ENCODE data around the gene ILKAP. TPM values are rescaled to one million over a fixed set of nuclear protein-coding genes. Genes with fewer than 3 reads are reported as not detected.
A peak's percentile ranks its signal among the peaks of the same experiment; 100 is the strongest.

Gene ILKAP
- polyA plus RNA-seq, 3 donors, result 23.2 to 44.2 (median 29.3) TPM

DNA sequence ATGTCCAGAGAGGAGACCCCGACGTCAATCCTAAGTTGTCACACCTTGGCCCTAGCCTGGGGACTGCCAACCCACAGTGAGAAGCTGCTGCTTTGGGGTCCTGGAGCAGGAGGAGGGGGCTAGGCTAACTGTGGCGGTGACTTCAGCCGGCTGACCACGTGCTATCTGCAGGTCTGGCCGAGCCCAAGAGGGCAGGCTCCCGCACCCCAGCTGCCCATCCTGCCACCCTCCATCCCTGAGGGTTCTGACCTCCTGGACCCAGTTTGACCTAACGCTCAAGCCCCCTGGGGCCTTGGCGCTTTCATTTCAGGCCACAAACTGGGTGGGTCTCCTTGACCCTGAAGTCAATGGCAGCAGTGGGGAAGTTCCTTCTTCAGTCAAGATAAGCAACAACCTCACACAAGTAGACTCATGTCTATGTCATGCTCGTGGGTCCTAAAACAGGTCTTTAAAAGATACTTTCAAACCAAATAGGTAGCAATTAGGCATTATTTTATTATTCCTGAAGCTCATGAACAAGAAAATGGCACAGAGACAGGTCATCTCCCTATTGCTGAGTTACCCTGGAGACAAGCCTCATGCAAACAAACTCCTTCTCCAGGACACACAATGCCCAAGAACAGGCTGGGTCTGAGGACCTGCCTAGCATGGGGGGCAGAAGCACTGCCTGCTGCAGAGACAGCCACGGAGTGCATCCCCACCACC, 34.1 kb upstream of the ILKAP start:
- no peak overlapping the region for H3K9ac ChIP-seq (ENCODE audit: insufficient read depth, low read length, poor library complexity, severe bottlenecking)
- no peaks in the 10 kb centered on the region for H3K36me3 ChIP-seq (replicated peaks in 1 of 2; ENCODE audit: control insufficient read depth in 1 of 2, insufficient read depth in 2 of 2, low read length in 2 of 2)
- H3K79me2 ChIP-seq (ENCODE audit: insufficient read depth, low read length), result no peaks in the 10 kb centered on the region
- WGBS (ENCODE audit: insufficient coverage), result 85% methylated on average over 7 of the region's 11 CpGs
- H3K27ac ChIP-seq (ENCODE audit: low read depth in 1 of 2, low read length in 2 of 2), result no peak overlapping the region
- no peaks in the 10 kb centered on the region for H4K20me1 ChIP-seq (ENCODE audit: insufficient read depth, low read length)
- H3K9me3 ChIP-seq (replicated peaks in 1 of 2; ENCODE audit: control insufficient read depth in 1 of 2, insufficient read depth in 1 of 2, low read length in 2 of 2), result peaks cover 8 to 12% of the 10 kb centered on the region in 2 donors
- peaks cover 27 to 38% of the 10 kb centered on the region in 2 donors for H3K4me1 ChIP-seq (ENCODE audit: control insufficient read depth in 1 of 2, insufficient read depth in 2 of 2, low read length in 2 of 2)
- intact Hi-C loops (cut with micrococcal nuclease), result loop anchor here (5.0 to 10.0 kb wide), 2 partner anchors 35 to 273 kb away; partner anchors contain the start of genes ILKAP (in 1 of the 2) and UBE2F (in 1 of the 2)
- TF ChIP-seq, protein P1, sequence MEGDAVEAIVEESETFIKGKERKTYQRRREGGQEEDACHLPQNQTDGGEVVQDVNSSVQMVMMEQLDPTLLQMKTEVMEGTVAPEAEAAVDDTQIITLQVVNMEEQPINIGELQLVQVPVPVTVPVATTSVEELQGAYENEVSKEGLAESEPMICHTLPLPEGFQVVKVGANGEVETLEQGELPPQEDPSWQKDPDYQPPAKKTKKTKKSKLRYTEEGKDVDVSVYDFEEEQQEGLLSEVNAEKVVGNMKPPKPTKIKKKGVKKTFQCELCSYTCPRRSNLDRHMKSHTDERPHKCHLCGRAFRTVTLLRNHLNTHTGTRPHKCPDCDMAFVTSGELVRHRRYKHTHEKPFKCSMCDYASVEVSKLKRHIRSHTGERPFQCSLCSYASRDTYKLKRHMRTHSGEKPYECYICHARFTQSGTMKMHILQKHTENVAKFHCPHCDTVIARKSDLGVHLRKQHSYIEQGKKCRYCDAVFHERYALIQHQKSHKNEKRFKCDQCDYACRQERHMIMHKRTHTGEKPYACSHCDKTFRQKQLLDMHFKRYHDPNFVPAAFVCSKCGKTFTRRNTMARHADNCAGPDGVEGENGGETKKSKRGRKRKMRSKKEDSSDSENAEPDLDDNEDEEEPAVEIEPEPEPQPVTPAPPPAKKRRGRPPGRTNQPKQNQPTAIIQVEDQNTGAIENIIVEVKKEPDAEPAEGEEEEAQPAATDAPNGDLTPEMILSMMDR (IDR thresholded peaks at IDR 0.05), result no peak
- no peak overlapping the region for H2AFZ ChIP-seq (ENCODE audit: insufficient read depth, low read depth, low read length, poor library complexity, severe bottlenecking)
- Mint-ChIP-seq H3K27ac (no peak overlapping the region), H3K9me3 (peaks cover 2 to 18% (median 12%) of the 10 kb centered on the region in 7 donors), H3K4me3 (peak overlapping the region in 1 of 2 donors; percentile 78), H3K4me1 (peaks cover 26% of the 10 kb centered on the region), H3K27me3 (ENCODE audit: low read depth in 3 of 3) (peaks cover 56 to 81% (median 67%) of the 10 kb centered on the region in 3 donors), H3K36me3 (peaks cover 0 to 8% of the 10 kb centered on the region in 2 donors)
- no peak for DNase-seq
- H3K27me3 ChIP-seq (ENCODE audit: control insufficient read depth in 2 of 2, insufficient read depth in 2 of 2, low read length in 2 of 2), result peaks cover 30 to 62% of the 10 kb centered on the region in 2 donors
- H3K4me2 ChIP-seq (replicated peaks; ENCODE audit: extremely low read depth, low read length, poor library complexity, severe bottlenecking), result no peak overlapping the region
- H3K4me3 ChIP-seq (replicated peaks in 1 of 3; ENCODE audit: low read depth in 2 of 3, low read length in 3 of 3), result no peak overlapping the region

DNA sequence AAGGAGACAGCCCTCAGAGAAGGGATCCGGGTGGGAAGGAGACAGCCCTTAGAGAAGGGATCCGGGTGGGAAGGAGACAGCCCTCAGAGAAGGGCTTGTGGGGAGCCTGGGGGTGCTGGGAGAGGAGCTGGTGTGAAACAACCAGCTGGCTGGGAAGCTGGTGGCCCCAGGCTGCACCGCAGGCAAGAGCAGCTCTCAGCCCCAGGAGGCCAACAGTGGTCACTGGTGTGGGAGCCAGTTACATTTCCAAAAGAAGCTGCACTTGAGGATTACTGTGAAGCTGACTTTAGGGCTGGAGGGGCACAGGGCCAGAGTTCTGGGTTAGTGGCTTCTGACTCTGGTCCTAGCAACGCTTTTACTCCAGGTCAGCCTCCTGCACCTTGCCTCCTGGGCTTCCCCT, 33.1 kb upstream of the ILKAP start:
- H3K9me3 Mint-ChIP-seq, result peaks cover 2 to 14% (median 7%) of the 10 kb centered on the region in 7 donors
- Histone ChIP-seq H3K27ac (ENCODE audit: low read depth in 1 of 2, low read length in 2 of 2) (no peak overlapping the region), H3K4me2 (replicated peaks; ENCODE audit: extremely low read depth, low read length, poor library complexity, severe bottlenecking) (no peak overlapping the region), H3K36me3 (replicated peaks in 1 of 2; ENCODE audit: control insufficient read depth in 1 of 2, insufficient read depth in 2 of 2, low read length in 2 of 2) (no peaks in the 10 kb centered on the region), H3K79me2 (ENCODE audit: insufficient read depth, low read length) (no peaks in the 10 kb centered on the region), H3K4me1 (ENCODE audit: control insufficient read depth in 1 of 2, insufficient read depth in 2 of 2, low read length in 2 of 2) (peaks cover 30 to 41% of the 10 kb centered on the region in 2 donors), H4K20me1 (ENCODE audit: insufficient read depth, low read length) (no peaks in the 10 kb centered on the region), H2AFZ (ENCODE audit: insufficient read depth, low read depth, low read length, poor library complexity, severe bottlenecking) (no peak overlapping the region), H3K27me3 (ENCODE audit: control insufficient read depth in 2 of 2, insufficient read depth in 2 of 2, low read length in 2 of 2) (peaks cover 22 to 51% of the 10 kb centered on the region in 2 donors), H3K4me3 (replicated peaks in 1 of 3; ENCODE audit: low read depth in 2 of 3, low read length in 3 of 3) (no peak overlapping the region), H3K9ac (ENCODE audit: insufficient read depth, low read length, poor library complexity, severe bottlenecking) (no peak overlapping the region), H3K9me3 (replicated peaks in 1 of 2; ENCODE audit: control insufficient read depth in 1 of 2, insufficient read depth in 1 of 2, low read length in 2 of 2) (peaks cover 7 to 12% of the 10 kb centered on the region in 2 donors)
- H3K27ac Mint-ChIP-seq, result peak overlapping the region in 1 of 7 donors; percentile 72
- DNase-seq, result no peak
- H3K27me3 Mint-ChIP-seq (ENCODE audit: low read depth in 3 of 3), result peaks cover 46 to 81% (median 68%) of the 10 kb centered on the region in 3 donors
- 97% methylated on average over 3 of the region's 4 CpGs for WGBS (ENCODE audit: insufficient coverage)
- H3K4me3 Mint-ChIP-seq, result peak overlapping the region in 1 of 2 donors; percentile 36
- intact Hi-C loops (cut with micrococcal nuclease), result loop anchor here (5.0 to 10.0 kb wide), 2 partner anchors 34 to 272 kb away; partner anchors contain the start of genes ILKAP (in 1 of the 2) and UBE2F (in 1 of the 2)
- peaks cover 25% of the 10 kb centered on the region for H3K4me1 Mint-ChIP-seq
- H3K36me3 Mint-ChIP-seq, result no peaks in the 10 kb centered on the region
- TF ChIP-seq, protein P1 (IDR thresholded peaks at IDR 0.05), result no peak

Measured in CD14-positive monocyte (primary cell).